Measurements from ENCODE around the gene METTL17.
"Not testable (repeated sequence)": the region's sequence is repeated elsewhere in the genome, so short reads cannot be mapped to it uniquely, and the experiment has no call there.

METTL17 gene

GRCh38 chr14:20989787-20990600 lies at the start of gene METTL17:
Gene METTL17, plus strand, starts transcription at chr14:20989980. Its CDS starts 23 bp downstream, at chr14:20990003.
- peak; percentile 87 for DNase-seq

- not testable (repeated sequence) for DNase-seq
Observed at GRCh38 chr14:20945146-20945545, 44.6 kb upstream of the METTL17 start.

GRCh38 chr14:20946707-20947106 lies 43.1 kb upstream of the METTL17 start:
- DNase-seq, result not testable (repeated sequence)

- not testable (repeated sequence) for DNase-seq
Observed at GRCh38 chr14:20954736-20955537, 34.8 kb upstream of the METTL17 start, which contains the start of gene RNASE2. Gene RNASE2, plus strand, starts transcription at chr14:20955487. Its CDS starts 285 bp downstream, at chr14:20955772.

GRCh38 chr14:20955538-20955873 lies 34.3 kb upstream of the METTL17 start:
- DNase-seq, result peak; percentile 20

GRCh38 chr14:20956376-20956976 lies 33.3 kb upstream of the METTL17 start:
- DNase-seq, result no peak

GRCh38 chr14:20958946-20959345 lies 30.8 kb upstream of the METTL17 start:
- DNase-seq, result not testable (repeated sequence)

- no peak for DNase-seq
Observed at GRCh38 chr14:20969336-20969735, 20.4 kb upstream of the METTL17 start.

- DNase-seq, result no peak
Observed at GRCh38 chr14:20970647-20970982, 19.2 kb upstream of the METTL17 start.

GRCh38 chr14:20970983-20971704 lies 18.6 kb upstream of the METTL17 start:
- DNase-seq, result peak; percentile 61

- no peak for DNase-seq
Observed at GRCh38 chr14:20971705-20972021, 18.1 kb upstream of the METTL17 start.

GRCh38 chr14:20973501-20973900 lies 16.3 kb upstream of the METTL17 start:
- DNase-seq, result no peak

GRCh38 chr14:20976291-20976690 lies 13.5 kb upstream of the METTL17 start:
- DNase-seq, result no peak

- DNase-seq, result no peak
Observed at GRCh38 chr14:20978687-20979086, 11.1 kb upstream of the METTL17 start.

- no peak for DNase-seq
Observed at GRCh38 chr14:20980906-20981305, 8.9 kb upstream of the METTL17 start.

GRCh38 chr14:20982646-20983369 lies 7.0 kb upstream of the METTL17 start:
- no peak for DNase-seq

GRCh38 chr14:20985650-20986049 lies 4.1 kb upstream of the METTL17 start:
- not testable (repeated sequence) for DNase-seq

- no peak for DNase-seq
Observed at GRCh38 chr14:20986811-20987210, 3.0 kb upstream of the METTL17 start.

GRCh38 chr14:20988717-20989470 lies 886 bp upstream of the METTL17 start:
- DNase-seq, result no peak

GRCh38 chr14:20989471-20989786 lies 351 bp upstream of the METTL17 start:
- DNase-seq, result no peak

GRCh38 chr14:20996521-20996920 lies 6.7 kb downstream of the METTL17 start:
- DNase-seq, result no peak

- no peak for DNase-seq
Observed at GRCh38 chr14:20997115-20997514, 7.3 kb downstream of the METTL17 start.

All from KG1 (cell line).